Smooth muscle cell of the brain vasculature (primary cell): ENCODE results near the gene CISTR.
A peak's percentile ranks its signal among the peaks of the same experiment; 100 is the strongest.
"Not testable (repeated sequence)": the region's sequence is repeated elsewhere in the genome, so short reads cannot be mapped to it uniquely, and the experiment has no call there.

Source experiments
- DNase-seq: peaks from one replicate; pipeline ENCODE4 v3.0.0-alpha.2; 2012; ENCODE audit warnings: low read depth, low spot score

Gene CISTR

DNA sequence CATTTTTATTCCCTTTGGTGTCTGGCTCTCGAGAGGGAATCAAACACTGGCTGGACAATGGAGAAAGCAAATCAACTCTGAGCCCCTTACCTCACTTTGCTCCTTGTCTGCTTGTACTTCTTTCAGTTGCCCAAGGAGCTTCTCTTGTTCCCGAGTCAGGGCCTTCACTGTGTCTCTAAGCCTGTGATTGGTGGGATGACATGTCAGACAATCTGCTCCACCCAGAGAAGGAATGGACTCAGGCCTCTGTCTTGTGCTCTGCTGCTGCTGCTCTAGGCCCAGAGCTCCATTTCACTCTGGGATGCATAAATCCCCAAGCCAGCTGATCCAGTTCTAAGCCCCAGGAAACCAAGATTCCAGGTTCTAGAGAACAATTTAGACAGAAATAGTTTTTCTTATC is 32.1 kb downstream of the CISTR start:
- no peak for DNase-seq

DNA sequence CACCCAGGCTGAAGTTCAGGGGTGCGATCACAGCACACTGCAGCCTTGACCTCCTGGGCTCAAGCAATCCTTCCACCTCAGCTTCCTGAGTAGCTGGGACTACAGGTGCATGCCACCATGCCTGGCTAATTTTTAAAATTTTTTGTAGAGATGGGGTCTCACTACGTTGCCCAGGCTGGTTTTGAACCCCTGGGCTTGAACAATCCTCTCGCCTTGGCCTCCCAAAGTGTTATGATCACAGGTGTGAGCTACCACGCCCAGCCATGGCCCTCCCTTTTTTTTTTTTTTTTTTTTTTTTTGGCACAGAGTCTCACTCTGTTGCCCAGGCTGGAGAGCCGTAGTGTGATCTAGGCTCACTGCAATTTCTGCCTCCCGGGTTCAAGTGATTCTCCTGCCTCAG is 33.2 kb downstream of the CISTR start:
- not testable (repeated sequence) for DNase-seq

- no peak for DNase-seq
These were observed 34.5 kb downstream of the CISTR start for GRCh38 chr12:53717319-53717718.

DNA sequence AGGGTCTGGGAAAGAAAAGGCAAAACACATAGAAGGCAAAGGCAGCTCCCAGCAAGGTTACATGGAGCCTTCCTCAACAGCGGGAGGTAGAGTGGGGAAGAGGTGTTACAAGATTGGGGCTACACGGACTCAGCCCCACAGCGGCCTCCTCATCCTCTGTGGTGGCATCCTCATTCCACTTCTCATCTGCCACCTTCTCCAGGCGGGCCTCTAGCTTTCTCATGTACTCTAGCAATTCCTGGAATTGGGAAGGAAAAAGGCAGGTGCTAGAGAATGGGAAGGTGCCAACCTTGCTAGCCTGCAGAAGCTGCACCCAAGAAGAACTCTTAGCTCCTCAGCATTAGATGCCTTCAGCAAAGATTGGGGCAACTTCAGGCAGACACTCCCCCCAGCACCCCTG is 37.8 kb downstream of the CISTR start:
- no peak for DNase-seq

GRCh38 chr12:53713516-53713915 is 38.3 kb downstream of the CISTR start:
- no peak for DNase-seq

DNA sequence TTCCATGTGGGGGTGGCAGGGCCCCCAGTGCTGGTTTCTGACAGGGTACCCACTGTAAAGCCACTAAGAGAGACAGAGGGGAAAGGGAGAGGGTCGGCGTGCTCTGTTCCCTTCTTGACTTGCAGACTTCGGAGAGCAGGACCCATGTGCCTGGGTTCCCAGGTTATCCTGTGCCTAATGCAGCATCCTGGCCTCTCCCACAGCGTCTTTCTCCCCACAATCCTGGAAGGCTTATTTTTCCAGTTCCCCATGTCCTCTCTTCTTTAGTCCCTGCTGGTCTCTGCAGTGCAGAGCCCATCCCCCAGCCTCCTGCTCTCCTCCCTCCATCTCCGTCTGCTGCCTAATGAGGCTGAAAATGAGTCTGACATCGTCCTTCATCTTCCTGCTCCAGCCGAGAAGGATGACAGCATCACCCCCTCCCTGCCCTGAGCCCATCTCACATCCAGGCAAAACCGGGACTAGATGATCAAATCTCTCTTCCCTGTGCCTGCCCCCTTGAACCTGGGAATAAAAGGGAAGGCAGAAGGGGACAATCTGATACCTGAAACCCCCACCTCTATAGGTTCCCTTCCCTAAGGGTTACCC is 39.6 kb downstream of the CISTR start:
- DNase-seq = no peak

DNA sequence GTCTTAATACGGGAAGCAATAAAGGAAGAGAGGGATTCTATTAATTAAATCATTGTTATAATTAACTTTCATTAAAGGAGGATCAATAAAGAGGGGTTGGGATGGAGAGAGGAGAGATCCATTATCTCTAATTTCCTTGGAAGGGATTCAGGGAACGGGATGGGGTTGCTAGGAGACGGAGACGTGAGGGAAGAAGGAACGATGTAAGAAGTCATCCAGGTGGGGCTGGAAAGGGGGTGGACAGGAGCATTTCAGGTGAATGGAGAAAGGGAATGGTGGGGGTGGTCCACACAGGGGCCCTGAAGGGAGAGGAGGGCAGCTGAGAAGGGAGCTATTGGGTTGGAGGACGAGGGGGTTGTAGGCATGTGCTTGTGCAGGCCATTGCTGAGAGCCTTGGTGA is 41.7 kb downstream of the CISTR start:
- no peak for DNase-seq

DNA sequence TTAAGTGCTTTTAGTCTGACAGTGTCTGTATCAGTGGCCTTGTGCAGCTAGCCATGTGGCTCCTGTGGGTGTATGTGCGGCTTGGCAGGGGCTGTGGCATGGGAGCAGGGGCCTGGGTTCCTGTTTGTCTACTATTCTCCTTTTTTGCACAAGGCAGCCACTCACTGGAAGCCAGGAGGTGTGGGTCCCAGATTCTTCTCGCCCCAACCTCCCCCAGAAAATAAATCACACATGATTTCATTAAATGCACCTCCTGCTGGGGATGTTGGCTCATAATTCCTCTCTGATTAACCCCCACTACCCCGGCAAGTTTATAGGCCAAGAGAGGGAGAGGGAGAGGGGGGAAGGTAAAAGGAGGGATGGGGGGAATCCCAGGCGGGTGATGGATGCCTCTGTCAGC is 42.1 kb downstream of the CISTR start:
- no peak for DNase-seq

DNA sequence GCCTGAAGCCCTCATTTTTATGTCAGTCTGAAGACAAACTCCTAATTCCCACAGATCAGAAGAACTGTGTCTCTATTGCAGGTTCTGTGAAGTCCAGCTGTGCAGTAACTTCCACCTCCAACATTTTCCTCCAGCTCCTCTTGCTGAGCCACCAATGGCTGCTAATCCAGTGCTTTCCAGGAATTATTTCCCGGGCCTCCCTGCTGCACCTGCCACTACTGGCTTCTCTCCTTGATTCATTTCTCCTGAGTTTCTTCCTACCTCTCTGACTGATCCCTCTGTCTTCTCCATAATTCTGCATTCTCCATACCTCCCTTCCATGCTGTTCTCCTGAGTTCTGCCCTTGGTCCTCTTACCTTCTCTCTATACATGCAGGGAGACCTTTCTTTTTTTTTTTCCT is 45.7 kb downstream of the CISTR start:
- DNase-seq = no peak

- DNase-seq = no peak
These were observed 48.0 kb downstream of the CISTR start for GRCh38 chr12:53703756-53704155.

- DNase-seq = peak; percentile 57
These were observed 50.1 kb downstream of the CISTR start for GRCh38 chr12:53701518-53702264.

GRCh38 chr12:53700567-53700966 is 51.2 kb downstream of the CISTR start:
- no peak for DNase-seq

- DNase-seq = no peak
These were observed 52.1 kb downstream of the CISTR start for GRCh38 chr12:53699678-53700025.

- no peak for DNase-seq
These were observed 52.7 kb downstream of the CISTR start for GRCh38 chr12:53698948-53699677.

GRCh38 chr12:53696655-53697331 is 55.0 kb downstream of the CISTR start:
- no peak for DNase-seq
